NCI-H446 treated with DMSO at 0.1 percent for 48 hours (cell line): ENCODE data around the gene SKOR1.

Experiments
- DNase-seq: peaks from one replicate; lab custom pipeline; 2025; lab: John Stamatoyannopoulos, UW

SKOR1 gene

DNA sequence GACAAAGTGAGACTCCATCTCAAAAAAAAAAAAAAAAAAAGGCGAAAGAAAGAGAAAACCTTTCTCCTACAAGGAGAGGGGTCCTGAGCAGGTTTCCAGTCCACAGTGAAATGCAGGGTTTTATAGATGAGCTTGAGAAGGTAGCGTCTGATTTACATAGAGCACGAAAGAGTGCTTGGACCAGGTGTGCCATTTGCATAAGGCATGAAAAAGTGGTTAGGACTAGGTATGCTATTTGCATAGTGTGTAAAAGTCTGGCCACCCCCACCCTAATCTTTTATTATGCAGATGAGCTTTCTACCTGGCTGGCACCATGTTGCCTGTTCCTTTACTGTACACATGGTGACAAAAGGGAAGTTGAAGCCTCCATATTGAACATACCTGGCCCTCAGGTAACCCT lies 28.1 kb downstream of the SKOR1 start:
- no peak for DNase-seq

DNA sequence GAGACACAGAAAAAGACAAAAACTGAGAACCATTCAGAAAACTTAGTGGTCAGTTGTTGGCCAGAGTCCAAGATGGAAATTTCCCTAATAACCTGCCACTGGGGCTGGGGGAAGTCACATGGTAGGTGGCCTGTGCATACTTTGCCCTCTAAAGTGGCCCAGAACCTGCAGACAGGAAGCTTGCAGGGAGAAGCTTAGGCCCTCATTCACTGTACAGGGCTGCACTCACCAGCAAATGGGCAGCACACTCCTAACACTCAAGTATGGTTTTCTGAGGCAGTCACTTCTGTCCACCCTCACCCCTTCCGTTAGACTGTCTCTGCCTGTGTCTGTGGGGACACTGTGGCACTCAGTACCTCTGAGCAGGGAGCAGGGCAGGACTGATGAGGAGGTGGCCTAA lies 29.0 kb downstream of the SKOR1 start:
- DNase-seq = no peak

- DNase-seq = no peak
Measured at GRCh38 chr15:67855842-67856241, 30.5 kb downstream of the SKOR1 start.

DNA sequence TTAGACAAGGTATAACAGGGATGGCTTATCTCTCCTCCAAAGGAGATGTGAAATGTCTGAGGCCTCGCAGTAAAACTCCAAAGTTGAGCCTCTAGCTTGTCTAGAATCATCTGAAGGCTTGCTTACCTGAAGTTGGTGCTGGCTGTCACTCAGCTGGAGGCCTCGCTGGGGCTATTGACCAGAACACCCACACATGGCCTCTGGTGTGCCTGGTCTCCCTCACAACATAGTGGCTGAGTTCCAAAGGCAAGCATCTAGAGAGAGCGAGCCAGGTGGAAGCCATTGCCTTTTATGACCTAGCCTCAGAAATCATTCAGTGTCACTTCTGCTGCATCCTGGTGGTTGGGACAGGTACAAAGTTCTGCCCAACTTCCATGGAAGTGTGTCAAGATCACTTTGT lies 31.9 kb downstream of the SKOR1 start:
- DNase-seq = no peak

DNA sequence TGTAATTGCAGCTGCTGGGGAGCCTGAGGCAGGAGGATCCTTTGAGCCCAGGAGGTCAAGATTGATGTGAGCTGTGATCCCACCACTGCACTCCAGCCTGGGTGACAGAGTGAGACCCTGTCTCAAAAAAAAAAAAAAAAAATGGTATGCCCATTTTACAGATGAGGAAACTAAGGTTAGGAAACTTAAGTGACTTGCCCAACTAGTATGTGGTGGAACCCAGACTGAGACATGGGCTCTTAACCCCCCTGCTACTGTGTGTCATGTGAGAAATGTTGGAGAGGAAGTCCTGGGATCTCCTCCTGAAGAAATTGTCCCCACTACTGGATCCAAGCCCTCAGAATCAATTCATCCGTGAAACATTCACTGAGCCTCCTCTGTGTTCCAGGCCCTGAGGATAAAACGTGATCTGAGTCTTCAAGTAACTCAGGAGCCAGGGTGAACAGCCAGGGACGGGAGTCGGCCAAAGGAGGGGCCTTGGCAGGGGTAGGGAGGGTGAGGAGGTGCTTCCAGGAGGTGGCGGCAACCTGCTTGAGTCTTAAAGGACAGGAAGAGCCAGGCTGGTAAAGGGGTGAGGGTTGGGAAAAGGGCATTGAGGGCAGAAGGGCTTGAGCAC lies 34.1 kb downstream of the SKOR1 start:
- no peak for DNase-seq

- no peak for DNase-seq
Measured at GRCh38 chr15:67861983-67862382, 36.7 kb downstream of the SKOR1 start.

GRCh38 chr15:67862750-67863441 lies 37.6 kb downstream of the SKOR1 start:
- DNase-seq = no peak

DNA sequence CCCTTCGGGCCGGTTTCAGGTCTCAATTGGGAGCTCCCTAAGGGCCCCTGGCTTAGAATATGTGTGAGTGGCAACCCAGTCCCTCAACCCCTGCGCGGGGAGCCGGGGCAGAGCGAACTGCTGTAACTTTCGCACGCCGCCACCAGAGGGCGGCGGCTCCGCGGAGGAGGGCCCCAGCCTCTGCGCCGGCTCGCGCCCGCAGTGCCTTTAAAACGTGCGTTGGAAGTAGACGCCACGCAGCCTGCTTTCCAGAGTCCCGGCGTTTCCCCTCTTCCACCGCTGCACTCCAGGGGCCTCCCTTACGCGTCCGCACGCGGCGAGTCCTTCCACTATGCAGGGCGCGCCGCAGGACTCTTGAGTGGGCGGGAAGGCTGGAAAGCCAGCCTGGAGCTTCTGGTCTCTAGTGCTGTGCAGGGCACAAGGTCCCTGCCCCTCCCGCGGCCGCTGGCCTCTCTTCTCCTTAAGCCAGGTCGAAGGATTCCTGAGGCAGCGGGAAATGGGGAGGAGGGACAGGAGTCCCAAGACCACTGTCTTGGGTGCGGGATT lies 38.2 kb downstream of the SKOR1 start:
- peak; percentile 25 for DNase-seq

- DNase-seq = no peak
Measured at GRCh38 chr15:67865331-67865730, 40.0 kb downstream of the SKOR1 start.

GRCh38 chr15:67865766-67866165 lies 40.5 kb downstream of the SKOR1 start:
- no peak for DNase-seq

GRCh38 chr15:67869701-67870100 lies 44.4 kb downstream of the SKOR1 start:
- no peak for DNase-seq

GRCh38 chr15:67870868-67871408 lies 45.6 kb downstream of the SKOR1 start:
- DNase-seq = no peak

GRCh38 chr15:67873777-67874176 lies 48.5 kb downstream of the SKOR1 start:
- no peak for DNase-seq

DNA sequence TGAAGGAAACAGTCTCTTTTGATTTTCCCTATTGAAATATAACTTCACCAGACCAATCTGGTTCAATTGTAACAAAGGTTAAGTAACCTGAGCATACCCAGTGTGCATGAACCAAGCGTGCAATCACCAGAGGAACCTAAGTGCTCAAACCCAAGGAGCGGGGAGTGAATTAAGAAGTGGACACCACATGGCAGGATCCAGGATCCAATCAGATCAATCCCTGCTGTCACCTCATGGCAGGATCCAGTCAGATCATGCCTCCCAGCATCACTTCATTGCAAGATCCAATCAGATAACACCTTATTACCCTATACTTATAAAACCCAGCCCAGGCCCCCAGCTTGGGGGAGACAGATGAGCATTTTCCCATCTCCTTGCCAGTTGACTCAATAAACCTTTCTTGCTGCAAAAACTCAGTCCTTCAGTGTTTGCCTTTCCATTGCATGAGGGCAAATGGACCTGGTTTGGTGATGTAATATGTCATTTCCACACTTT lies 53.5 kb downstream of the SKOR1 start:
- no peak for DNase-seq

DNA sequence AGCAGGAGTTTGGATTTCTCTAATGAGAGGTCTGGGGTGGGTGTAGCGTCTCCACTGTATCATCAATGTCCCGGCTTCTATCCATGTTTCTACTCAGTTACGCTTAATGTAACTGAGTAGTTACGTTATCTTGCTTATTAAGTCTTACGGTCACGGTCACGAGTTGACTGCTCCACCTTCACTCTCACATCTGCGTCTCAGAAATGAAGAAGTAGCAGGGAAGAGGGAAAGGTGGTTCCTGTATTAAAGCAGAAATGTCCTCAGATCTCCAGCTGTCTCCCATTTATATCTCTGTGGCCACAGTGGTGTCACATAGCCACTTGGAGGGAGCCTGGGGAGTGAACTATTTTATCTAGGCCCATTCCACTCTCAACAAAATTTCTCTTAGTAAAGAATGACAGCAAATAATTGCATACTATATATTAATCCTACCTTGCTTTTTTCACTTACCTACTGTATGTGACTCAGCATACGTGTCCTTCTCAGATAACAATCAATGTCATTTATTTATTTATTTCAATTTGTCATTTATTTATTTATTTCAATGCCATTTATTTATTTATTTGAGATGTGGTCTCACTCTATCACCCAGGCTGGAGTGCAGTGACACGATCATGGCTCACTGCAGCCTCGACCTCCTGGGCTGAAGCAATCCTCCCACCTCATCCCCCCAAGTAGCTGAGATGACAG lies 54.3 kb downstream of the SKOR1 start:
- no peak for DNase-seq

DNA sequence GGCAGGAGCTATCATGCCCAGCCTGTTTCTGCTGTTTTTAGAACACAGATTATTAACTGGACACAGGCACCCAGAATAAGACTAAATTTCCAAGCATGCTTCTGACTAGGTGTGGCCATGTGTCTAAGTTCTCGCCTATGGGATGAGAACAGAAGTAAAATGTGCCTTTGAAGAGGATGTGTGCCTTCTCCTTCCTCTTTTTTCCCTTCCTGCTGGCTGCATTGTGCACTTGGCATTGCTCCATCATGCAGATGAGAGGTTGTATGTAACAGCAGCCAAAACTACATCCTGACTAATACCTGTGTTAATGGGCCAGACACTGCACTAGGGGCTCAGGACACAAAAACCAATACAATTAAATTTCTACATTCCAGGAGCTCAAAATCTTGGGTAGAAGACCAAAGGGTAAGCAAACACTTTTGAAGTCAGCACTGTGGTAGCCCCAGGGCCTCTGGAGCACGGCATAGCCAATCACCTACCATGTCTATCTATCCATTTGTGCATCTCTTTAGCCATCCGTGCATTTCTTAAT lies 55.4 kb downstream of the SKOR1 start:
- no peak for DNase-seq

DNA sequence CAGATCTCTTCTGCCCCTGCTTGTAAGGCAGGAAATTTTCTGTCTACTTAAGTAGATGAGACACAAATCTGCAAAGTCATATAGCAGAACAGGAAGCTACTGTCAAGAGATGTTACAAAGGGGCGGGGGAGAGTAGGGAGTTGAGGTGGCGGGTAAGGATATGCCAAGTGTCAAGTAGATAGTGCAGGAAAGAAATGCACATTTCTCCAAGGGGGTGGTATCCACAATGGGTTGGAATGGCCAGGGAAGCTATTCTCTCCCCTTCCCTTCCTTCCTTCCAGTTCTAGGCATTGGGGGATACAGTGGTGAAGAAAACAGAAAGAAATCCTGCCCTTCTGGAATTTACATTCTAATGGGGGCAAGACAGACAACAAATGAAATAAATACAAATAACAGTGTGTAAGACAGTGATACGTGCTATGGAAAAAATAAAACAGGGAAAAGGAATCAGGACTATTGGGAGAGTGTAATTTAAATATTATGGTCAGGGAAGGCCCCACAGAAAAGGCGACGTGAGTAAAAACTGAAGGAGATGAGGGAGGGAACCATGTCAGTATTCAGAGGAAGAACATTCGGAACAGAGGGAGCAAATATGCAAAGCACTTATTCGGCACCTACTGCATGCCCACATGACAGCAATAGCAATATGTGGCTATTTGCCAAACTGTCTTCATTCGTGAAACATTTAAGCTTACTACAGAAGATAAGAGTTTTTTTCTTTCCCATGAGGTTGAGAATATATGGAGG lies 57.4 kb downstream of the SKOR1 start:
- no peak for DNase-seq

DNA sequence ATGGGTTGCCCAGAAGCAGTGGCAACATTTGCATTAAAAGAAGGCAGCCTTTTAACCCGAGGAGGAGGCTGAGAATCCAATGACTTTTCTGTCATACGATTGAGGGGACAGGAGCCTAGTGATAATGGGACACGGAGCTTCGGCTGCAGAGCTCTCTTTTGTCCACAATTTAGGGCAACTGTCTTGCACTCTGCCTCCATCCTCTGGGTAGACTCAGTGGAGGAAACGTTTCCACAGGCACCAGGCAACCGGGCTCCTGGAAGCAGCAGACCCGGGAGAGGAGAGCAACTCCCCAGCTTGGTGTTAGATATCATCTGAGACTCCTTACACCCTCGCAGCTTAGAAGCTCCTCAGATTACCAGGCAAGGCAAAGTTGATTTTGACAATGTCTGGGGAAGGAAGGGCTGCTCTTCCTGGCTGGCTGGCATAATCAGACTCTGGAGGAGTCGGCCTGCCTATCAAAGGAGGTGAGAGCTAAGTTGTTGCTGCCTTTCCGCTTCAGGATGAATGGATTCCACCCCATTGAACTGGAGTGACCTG lies 58.0 kb downstream of the SKOR1 start:
- DNase-seq = no peak

- no peak for DNase-seq
Measured at GRCh38 chr15:67884009-67884408, 58.7 kb downstream of the SKOR1 start.
